K562 (cell line): ENCODE results near the gene GPC2. TPM values are rescaled to one million over a fixed set of nuclear protein-coding genes. Genes with fewer than 3 reads are reported as not detected.

Source experiments
- ARID3A ChIP-seq: IDR thresholded peaks from 2 replicates; pipeline ENCODE4 v1.6.1; 2012; ENCODE audit warnings: low read depth, low read length, improper control_type of control experiment, borderline replicate concordance
- CHAMP1 ChIP-seq: fragments of 450-650 bp; IDR thresholded peaks from 2 replicates; pipeline ENCODE4 v1.6.1; 2016; ENCODE audit warnings: mild to moderate bottlenecking
- DLX4 ChIP-seq: fragments of 250-450 bp; sonication (Bioruptor Pico); IDR thresholded peaks from 2 replicates; pipeline ENCODE4 v1.6.1; 2021; ENCODE audit warnings: mild to moderate bottlenecking
- E2F4 ChIP-seq: sonication (generic); formaldehyde crosslinking; IDR thresholded peaks from 2 replicates; pipeline ENCODE4 v1.8.0; 2022; ENCODE audit warnings: mild to moderate bottlenecking, low read depth, missing genetic modification reagents
- ELF4 ChIP-seq: fragments of 450-650 bp; formaldehyde crosslinking; IDR thresholded peaks from 2 replicates; pipeline ENCODE4 v1.4.0; 2022; ENCODE audit warnings: missing genetic modification characterization
- HMG20B ChIP-seq: fragments of 250-450 bp; sonication (Bioruptor Pico); IDR thresholded peaks from 2 replicates; pipeline ENCODE4 v1.5.0; 2021; ENCODE audit warnings: mild to moderate bottlenecking
- HNRNPLL ChIP-seq: fragments of 200-400 bp; formaldehyde crosslinking; IDR thresholded peaks from 2 replicates; pipeline ENCODE4 v1.6.1; 2017; ENCODE audit warnings: low read length, low read depth, mild to moderate bottlenecking; ENCODE audit not compliant: poor library complexity, severe bottlenecking
- JUND ChIP-seq, 2 experiments: IDR thresholded peaks; 2 replicates in 1 of 2; 3 replicates in 1 of 2; pipeline ENCODE4 v1.6.1; 2011; ENCODE audit warnings: borderline replicate concordance in 2 of 2, low read depth in 2 of 2, low read length in 2 of 2, improper control_type of control experiment in 1 of 2, missing biosample characterization in 1 of 2, missing genetic modification characterization in 1 of 2, missing genetic modification reagents in 1 of 2
- MEIS2 ChIP-seq: fragments of 450-650 bp; IDR thresholded peaks from 2 replicates; pipeline ENCODE4 v1.6.1; 2014; ENCODE audit warnings: mild to moderate bottlenecking; ENCODE audit not compliant: partially characterized antibody
- MYBL2 ChIP-seq, 2 experiments: fragments of 450-650 bp in 1 of 2; sonication (generic) in 1 of 2; formaldehyde crosslinking in 1 of 2; IDR thresholded peaks; 2 replicates each; pipeline versions ENCODE4 v1.6.1 to v1.8.1; 2017 to 2022; ENCODE audit warnings: borderline replicate concordance in 1 of 2, inconsistent platforms in 1 of 2, low read depth in 1 of 2, mild to moderate bottlenecking in 1 of 2, missing genetic modification reagents in 1 of 2, moderate library complexity in 1 of 2
- PREB ChIP-seq: sonication (generic); formaldehyde crosslinking; IDR thresholded peaks from 2 replicates; pipeline ENCODE4 v1.8.1; 2023; ENCODE audit warnings: mild to moderate bottlenecking, missing genetic modification reagents
- U2AF2 ChIP-seq: fragments of 200-400 bp; formaldehyde crosslinking; optimal IDR thresholded peaks from 2 replicates; pipeline ENCODE3; 2017; ENCODE audit warnings: low read depth, mild to moderate bottlenecking, low read length
- XRCC3 ChIP-seq: fragments of 450-650 bp; IDR thresholded peaks from 2 replicates; pipeline ENCODE4 v1.6.1; 2017; ENCODE audit warnings: mild to moderate bottlenecking, moderate library complexity
- ZNF217 ChIP-seq: sonication (generic); formaldehyde crosslinking; IDR thresholded peaks from 2 replicates; pipeline ENCODE4 v1.8.0; 2022; ENCODE audit warnings: mild to moderate bottlenecking, missing genetic modification reagents
- ZNF23 ChIP-seq: fragments of 250-450 bp; sonication (Bioruptor Pico); IDR thresholded peaks from 2 replicates; pipeline ENCODE4 v1.4.0; 2020; ENCODE audit warnings: mild to moderate bottlenecking
- ZNF347 ChIP-seq: fragments of 450-650 bp; formaldehyde crosslinking; IDR thresholded peaks from 2 replicates; pipeline ENCODE4 v1.4.0; 2020; ENCODE audit warnings: low read depth, mild to moderate bottlenecking, moderate library complexity
- ZNF41 ChIP-seq: fragments of 250-450 bp; sonication (Bioruptor Pico); conservative IDR thresholded peaks from 2 replicates; pipeline ENCODE4 v1.4.0; 2020; ENCODE audit warnings: mild to moderate bottlenecking
- ZSCAN32 ChIP-seq: fragments of 450-650 bp; formaldehyde crosslinking; IDR thresholded peaks from 2 replicates; pipeline ENCODE4 v1.4.0; 2020; ENCODE audit warnings: mild to moderate bottlenecking, moderate library complexity
- polyA plus RNA-seq, 8 experiments: library from polyadenylated mRNA; depleted of rRNA in 4 of 8; stranded (reverse) in 5 of 8; unstranded in 3 of 8; fragments of >200 nt; fragmentation: Nextera tagmentation in 2 of 8; fragmentation: Illumina TruSeq in 1 of 8; extraction: Ambion mirVana in 2 of 8; extraction: Trizol in 1 of 8; gene quantifications; 2 replicates each; pipeline versions ENCODE4 v1.2.1 to v1.2.3, GENCODE V29; 2011 to 2014; ENCODE audit warnings: inconsistent platforms in 1 of 8, missing spikeins in 1 of 8
- total RNA-seq, 7 experiments: library from RNA; depleted of rRNA in 6 of 7; stranded (reverse); fragments of >200 nt in 6 of 7; fragmentation: Illumina TruSeq in 2 of 7; extraction: Trizol in 2 of 7; gene quantifications; 2 replicates each; pipeline versions ENCODE4 v1.2.1 to v1.2.3, GENCODE V29; 2011 to 2021; ENCODE audit warnings: low replicate concordance in 1 of 7

The GPC2 gene
- total and polyA plus RNA-seq, 9 of the 15 experiments (the other 6 are each of a cell fraction or from before 2014, with no cell fraction given) = 0.06 to 7.7 (median 1.4) TPM; not detected in 1

- no peak for TF ChIP-seq PREB (CRISPR knock-in tag)
- TF ChIP-seq MYBL2 (IDR thresholded peaks at IDR 0.05; ENCODE audit: low read depth) = 0 out of 2 replicates have a peak, but pooled peaks have one; percentile 18
- TF ChIP-seq MYBL2 (CRISPR knock-in tag; IDR thresholded peaks at IDR 0.05; ENCODE audit: borderline replicate concordance) = no peak
- TF ChIP-seq JUND (IDR thresholded peaks at IDR 0.05; ENCODE audit: borderline replicate concordance, low read depth, low read length) = no peak
- no peak for TF ChIP-seq JUND (tag; IDR thresholded peaks at IDR 0.05; ENCODE audit: borderline replicate concordance, low read depth, low read length)
- no peak for TF ChIP-seq ZNF23 (CRISPR knock-in tag)
- no peak for TF ChIP-seq HMG20B (CRISPR knock-in tag)
- no peak for TF ChIP-seq HNRNPLL
- no peak for TF ChIP-seq ZNF347 (CRISPR knock-in tag)
- TF ChIP-seq XRCC3 = no peak
- no peak for TF ChIP-seq ZNF217 (CRISPR knock-in tag)
- no peak for TF ChIP-seq DLX4 (CRISPR knock-in tag)
- TF ChIP-seq CHAMP1 = no peak; the same call in 1 of the 2 replicates
- TF ChIP-seq ZNF41 (CRISPR knock-in tag) = no peak
- no peak for TF ChIP-seq ARID3A
- peak; percentile 67; the same call in 1 of the 2 replicates for TF ChIP-seq E2F4
- no peak for TF ChIP-seq MEIS2
- TF ChIP-seq U2AF2 = no peak
- no peak for TF ChIP-seq ELF4 (CRISPR knock-in tag)
- TF ChIP-seq ZSCAN32 (CRISPR knock-in tag) = no peak
Measured at GRCh38 chr7:100177045-100178001, at the start of gene GPC2, which contains the start of gene STAG3 (continued).
